Skin of body (tissue), 1 donor: ENCODE measurements around the gene IFT43. TPM values are rescaled to one million over a fixed set of nuclear protein-coding genes. Genes with fewer than 3 reads are reported as not detected.

Source experiments
- total RNA-seq: library from RNA; depleted of rRNA; stranded (reverse); fragments of >200 nt; gene quantifications from one replicate; pipeline ENCODE4 v1.2.3, GENCODE V29; 2014

Gene IFT43
- total RNA-seq, 1 donor from 2014 or later: 24.9 TPM

Other genes with a start within 250 kb of the IFT43 start
- 45.2 TPM for gene TGFB3, start 3.8 kb upstream of the IFT43 start, total RNA-seq
- gene GPATCH2L, start 166.2 kb downstream of the IFT43 start, total RNA-seq: 48.9 TPM